Chondrocyte (in vitro differentiated cells): ENCODE data around the gene FAM107B. TPM values are rescaled to one million over a fixed set of nuclear protein-coding genes. Genes with fewer than 3 reads are reported as not detected.

Source experiments
- DNase-seq: peaks from one replicate; pipeline ENCODE4 v3.0.0; 2021; ENCODE audit warnings: mixed read lengths, low spot score
- H3K27ac Mint-ChIP-seq: one replicate; pipeline ENCODE4 v1.8.0; 2021; ENCODE audit warnings: mild to moderate bottlenecking, moderate library complexity, mixed read lengths; ENCODE audit not compliant: unreplicated experiment
- H3K27me3 Mint-ChIP-seq: 2 replicates; pipeline ENCODE4 v1.8.0; 2021; ENCODE audit warnings: low read depth, mixed read lengths
- H3K36me3 Mint-ChIP-seq: 2 replicates; pipeline ENCODE4 v1.8.0; 2021; ENCODE audit warnings: low read depth, mixed read lengths
- H3K4me1 Mint-ChIP-seq: 2 replicates; pipeline ENCODE4 v1.8.0; 2021; ENCODE audit warnings: low read depth, mild to moderate bottlenecking, mixed read lengths
- H3K4me3 Mint-ChIP-seq: one replicate; pipeline ENCODE4 v1.8.0; 2021; ENCODE audit warnings: mild to moderate bottlenecking, moderate library complexity, mixed read lengths; ENCODE audit not compliant: unreplicated experiment
- H3K9me3 Mint-ChIP-seq: 2 replicates; pipeline ENCODE4 v1.8.0; 2021; ENCODE audit warnings: low read depth, mixed read lengths
- total RNA-seq: library from RNA; stranded (reverse); gene quantifications from 3 replicates; pipeline ENCODE4 v1.2.1, GENCODE V29; 2021
- TF ChIP-seq, protein P1 (sequence below): fragments of 200-600 bp; sonication (generic); IDR thresholded peaks from 2 replicates; pipeline ENCODE4 v1.5.0; 2021; ENCODE audit warnings: antibody characterized with exemption, mild to moderate bottlenecking, moderate library complexity

The FAM107B gene
- total RNA-seq, 1 donor from 2014 or later: 29.1 TPM

DNA sequence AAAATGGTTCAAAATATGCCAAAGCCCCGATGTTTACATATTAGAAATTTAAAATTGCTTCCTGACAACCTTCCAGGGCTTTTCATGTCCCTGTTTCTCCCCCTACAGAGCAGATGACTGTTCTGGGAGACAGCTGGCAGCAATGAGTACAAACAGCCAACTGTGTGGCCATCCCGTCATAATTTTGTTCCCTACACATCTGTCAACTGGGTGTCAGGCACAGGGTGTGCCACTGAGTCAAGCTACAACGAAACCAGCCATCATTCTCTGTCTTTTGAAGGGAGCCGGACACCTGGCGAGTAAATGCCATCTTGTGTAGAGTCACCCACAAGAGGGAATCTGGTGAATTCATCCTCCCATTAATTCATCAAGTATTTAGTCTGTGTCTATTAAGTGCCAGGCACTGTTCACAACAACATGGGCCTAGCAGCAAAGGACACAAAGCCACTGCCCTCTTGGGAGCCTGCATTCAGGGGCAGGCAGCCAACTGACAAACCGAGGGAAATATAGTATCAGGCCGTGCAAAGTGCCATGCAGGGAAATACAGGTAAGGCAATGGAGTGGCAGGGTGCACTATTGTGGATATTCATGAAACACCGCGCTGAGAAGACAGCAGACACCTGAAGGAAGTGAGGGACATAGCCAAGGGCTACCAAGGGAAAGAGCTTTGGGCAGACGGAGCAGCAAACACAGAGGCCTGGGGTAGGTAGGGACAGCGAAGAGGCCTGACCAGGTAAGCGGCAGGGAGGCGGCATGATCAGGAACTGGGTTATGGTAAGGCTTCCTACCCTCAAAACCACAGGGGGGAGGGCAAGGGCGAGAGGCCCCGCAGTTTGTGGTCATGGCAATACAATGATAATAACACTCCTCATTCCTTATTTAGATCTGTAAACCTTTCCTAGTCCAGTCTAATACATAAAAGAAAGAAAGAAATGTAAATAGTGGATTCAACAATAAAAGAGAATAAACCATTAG is 213.6 kb downstream of the FAM107B start:
- no peak overlapping the region for H3K4me3 Mint-ChIP-seq
- TF ChIP-seq, protein P1, sequence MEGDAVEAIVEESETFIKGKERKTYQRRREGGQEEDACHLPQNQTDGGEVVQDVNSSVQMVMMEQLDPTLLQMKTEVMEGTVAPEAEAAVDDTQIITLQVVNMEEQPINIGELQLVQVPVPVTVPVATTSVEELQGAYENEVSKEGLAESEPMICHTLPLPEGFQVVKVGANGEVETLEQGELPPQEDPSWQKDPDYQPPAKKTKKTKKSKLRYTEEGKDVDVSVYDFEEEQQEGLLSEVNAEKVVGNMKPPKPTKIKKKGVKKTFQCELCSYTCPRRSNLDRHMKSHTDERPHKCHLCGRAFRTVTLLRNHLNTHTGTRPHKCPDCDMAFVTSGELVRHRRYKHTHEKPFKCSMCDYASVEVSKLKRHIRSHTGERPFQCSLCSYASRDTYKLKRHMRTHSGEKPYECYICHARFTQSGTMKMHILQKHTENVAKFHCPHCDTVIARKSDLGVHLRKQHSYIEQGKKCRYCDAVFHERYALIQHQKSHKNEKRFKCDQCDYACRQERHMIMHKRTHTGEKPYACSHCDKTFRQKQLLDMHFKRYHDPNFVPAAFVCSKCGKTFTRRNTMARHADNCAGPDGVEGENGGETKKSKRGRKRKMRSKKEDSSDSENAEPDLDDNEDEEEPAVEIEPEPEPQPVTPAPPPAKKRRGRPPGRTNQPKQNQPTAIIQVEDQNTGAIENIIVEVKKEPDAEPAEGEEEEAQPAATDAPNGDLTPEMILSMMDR: no peak
- no peak for DNase-seq
- H3K27ac Mint-ChIP-seq: no peak overlapping the region
- H3K9me3 Mint-ChIP-seq: no peaks in the 10 kb centered on the region
- H3K4me1 Mint-ChIP-seq: peaks cover 22% of the 10 kb centered on the region
- no peaks in the 10 kb centered on the region for H3K27me3 Mint-ChIP-seq
- H3K36me3 Mint-ChIP-seq: peaks cover 6% of the 10 kb centered on the region

DNA sequence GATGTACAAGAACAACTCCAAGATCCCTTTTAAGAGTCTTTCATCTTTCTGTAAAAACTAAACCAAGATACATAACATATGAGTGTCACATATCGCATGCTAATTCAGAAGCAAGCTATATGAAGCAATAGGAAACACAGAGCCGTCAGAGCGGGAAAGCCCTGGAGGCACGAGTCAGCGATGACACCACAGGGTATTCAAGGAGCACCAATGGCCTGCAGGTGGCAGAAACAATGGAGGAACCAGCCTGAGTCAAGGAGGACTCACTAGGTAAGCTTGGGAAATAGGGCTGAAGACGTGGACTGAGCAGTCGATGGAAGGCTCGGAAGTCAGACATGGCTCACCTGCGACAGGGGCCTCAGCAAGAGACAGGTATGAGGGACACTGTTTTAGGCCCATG is 214.4 kb downstream of the FAM107B start:
- Mint-ChIP-seq H3K27ac (no peak overlapping the region), H3K36me3 (peaks cover 3% of the 10 kb centered on the region), H3K9me3 (no peaks in the 10 kb centered on the region), H3K4me1 (peaks cover 26% of the 10 kb centered on the region), H3K4me3 (no peak overlapping the region), H3K27me3 (no peaks in the 10 kb centered on the region)
- TF ChIP-seq, protein P1: peak; percentile 39
- no peak for DNase-seq

DNA sequence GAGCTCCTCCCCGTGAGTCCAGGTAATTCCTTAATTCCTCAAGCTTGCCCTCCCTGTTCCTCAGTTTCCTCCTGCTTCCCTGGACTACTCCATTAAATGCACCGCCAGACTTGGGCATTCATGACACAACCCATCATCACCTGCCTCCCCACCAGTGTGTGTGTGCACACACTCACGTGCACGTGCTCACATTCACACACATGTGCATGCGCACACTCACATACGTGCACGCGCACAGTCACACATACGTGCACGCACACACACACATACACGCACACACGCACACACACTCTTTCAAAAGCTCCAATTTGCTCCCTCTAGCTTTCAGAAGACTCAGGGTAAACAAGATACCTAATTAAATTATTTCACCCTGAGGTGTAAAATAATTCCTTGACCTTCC is 216.7 kb downstream of the FAM107B start:
- Mint-ChIP-seq H3K36me3 (peaks cover 2% of the 10 kb centered on the region), H3K4me3 (no peak overlapping the region), H3K27ac (no peak overlapping the region), H3K4me1 (peaks cover 26% of the 10 kb centered on the region), H3K27me3 (no peaks in the 10 kb centered on the region), H3K9me3 (no peaks in the 10 kb centered on the region)
- TF ChIP-seq, protein P1: no peak
- no peak for DNase-seq

DNA sequence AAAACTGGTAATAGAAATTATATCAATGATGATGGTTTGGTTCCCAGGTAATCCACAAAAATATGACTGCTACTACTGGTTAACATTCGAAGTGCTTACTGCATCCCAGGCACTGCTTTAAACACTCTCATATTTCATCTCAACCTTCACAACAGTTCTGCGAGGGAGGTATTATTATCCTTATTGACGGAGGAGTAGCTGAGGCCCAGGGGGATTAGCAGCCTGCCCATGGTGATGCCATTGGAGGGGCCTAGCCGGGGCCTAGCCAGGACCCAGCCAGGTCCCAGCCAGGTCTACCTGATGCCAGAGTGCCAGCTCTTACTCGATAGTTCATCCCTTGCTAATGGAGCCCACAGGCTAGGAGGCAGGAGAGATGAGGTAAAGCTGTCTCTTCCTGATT is 217.1 kb downstream of the FAM107B start:
- no peaks in the 10 kb centered on the region for H3K9me3 Mint-ChIP-seq
- H3K27me3 Mint-ChIP-seq: no peaks in the 10 kb centered on the region
- peaks cover 26% of the 10 kb centered on the region for H3K4me1 Mint-ChIP-seq
- H3K36me3 Mint-ChIP-seq: peaks cover 2% of the 10 kb centered on the region
- H3K27ac Mint-ChIP-seq: no peak overlapping the region
- TF ChIP-seq, protein P1: no peak
- no peak overlapping the region for H3K4me3 Mint-ChIP-seq
- DNase-seq: no peak

DNA sequence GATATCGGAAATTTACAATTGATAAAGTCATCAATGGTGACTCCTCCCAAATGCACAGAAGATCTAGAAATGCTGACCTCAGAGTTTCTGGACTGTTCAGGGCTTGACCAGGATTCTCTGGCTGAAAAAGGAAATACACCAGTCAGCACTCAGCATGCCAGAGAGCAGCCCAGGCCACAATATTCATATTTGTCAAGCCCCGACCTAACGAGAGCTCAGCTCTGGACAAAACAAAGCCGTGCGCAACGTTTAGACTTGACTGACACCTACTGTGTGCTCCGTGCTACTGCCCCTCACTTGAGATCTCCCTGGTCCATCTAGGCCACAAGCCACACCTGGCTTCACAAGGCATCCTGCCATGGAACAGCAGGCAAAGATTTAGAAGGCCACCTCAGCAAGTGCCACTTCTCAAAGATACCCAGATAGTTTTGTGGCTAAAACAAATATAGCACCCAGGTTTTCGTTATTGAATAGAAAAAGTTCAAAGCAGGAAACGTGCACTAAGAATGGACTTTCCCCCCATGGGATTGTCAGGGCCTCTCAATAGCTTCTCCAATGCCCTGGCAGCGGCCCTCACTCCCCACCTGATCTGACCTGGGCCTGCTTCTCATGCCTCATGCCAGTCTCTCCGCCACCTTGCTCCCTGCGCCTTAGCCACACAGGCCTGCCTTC is 218.3 kb downstream of the FAM107B start:
- H3K27ac Mint-ChIP-seq: peak overlapping the region; percentile 33
- TF ChIP-seq, protein P1: peak; percentile 24
- peaks cover 26% of the 10 kb centered on the region for H3K4me1 Mint-ChIP-seq
- H3K36me3 Mint-ChIP-seq: peaks cover 2% of the 10 kb centered on the region
- H3K9me3 Mint-ChIP-seq: no peaks in the 10 kb centered on the region
- no peaks in the 10 kb centered on the region for H3K27me3 Mint-ChIP-seq
- no peak overlapping the region for H3K4me3 Mint-ChIP-seq
- DNase-seq: no peak
